Astrocyte (in vitro differentiated cells and primary cell): ENCODE results near the gene MYOZ2.

Experiments
- CTCF ChIP-seq: IDR thresholded peaks from 2 replicates; pipeline ENCODE4 v1.5.1; 2011; ENCODE audit warnings: low read depth, mild to moderate bottlenecking, inconsistent platforms, low read length, moderate library complexity; ENCODE audit not compliant: insufficient read depth
- EZH2 ChIP-seq: IDR thresholded peaks from 2 replicates; pipeline ENCODE4 v1.6.1; 2012; ENCODE audit warnings: mild to moderate bottlenecking, low read length, inconsistent platforms; ENCODE audit not compliant: insufficient read depth

GRCh38 chr4:119190354-119190753, 54.7 kb downstream of the MYOZ2 start:
- TF ChIP-seq CTCF (no peak), EZH2 (no peak)
